Loucy (cell line): ENCODE results near the gene HMGN4.

Experiments
- EZH2phosphoT487 ChIP-seq: fragments of 200-600 bp; IDR thresholded peaks from 2 replicates; pipeline ENCODE4 v1.6.1; 2018; ENCODE audit warnings: antibody characterized with exemption, mild to moderate bottlenecking, moderate library complexity, borderline replicate concordance
- TF ChIP-seq, protein P1 (sequence below): fragments of 200-600 bp; sonication (generic); conservative IDR thresholded peaks from 2 replicates; pipeline ENCODE4 v1.5.1; 2014; ENCODE audit warnings: mild to moderate bottlenecking, antibody characterized with exemption, low read length

DNA sequence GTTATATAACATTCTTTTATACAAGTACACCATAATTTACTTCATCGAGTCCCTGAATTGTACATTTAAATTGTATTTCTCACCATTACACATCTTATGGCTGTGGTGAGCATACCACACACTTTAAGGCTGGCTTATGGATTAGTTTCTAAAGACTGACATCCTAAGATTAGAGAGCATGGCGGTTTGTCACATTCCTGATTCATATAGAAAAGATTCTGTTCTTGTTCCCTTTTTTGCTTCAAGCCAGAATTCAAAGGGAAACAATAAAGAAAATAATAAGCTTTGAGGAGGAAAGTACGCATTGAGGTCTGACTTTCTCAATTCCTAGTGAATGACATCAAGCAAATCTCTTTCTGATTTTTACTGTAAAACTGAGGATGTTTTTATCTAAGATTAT lies 35.5 kb upstream of the HMGN4 start:
- TF ChIP-seq, protein P1, sequence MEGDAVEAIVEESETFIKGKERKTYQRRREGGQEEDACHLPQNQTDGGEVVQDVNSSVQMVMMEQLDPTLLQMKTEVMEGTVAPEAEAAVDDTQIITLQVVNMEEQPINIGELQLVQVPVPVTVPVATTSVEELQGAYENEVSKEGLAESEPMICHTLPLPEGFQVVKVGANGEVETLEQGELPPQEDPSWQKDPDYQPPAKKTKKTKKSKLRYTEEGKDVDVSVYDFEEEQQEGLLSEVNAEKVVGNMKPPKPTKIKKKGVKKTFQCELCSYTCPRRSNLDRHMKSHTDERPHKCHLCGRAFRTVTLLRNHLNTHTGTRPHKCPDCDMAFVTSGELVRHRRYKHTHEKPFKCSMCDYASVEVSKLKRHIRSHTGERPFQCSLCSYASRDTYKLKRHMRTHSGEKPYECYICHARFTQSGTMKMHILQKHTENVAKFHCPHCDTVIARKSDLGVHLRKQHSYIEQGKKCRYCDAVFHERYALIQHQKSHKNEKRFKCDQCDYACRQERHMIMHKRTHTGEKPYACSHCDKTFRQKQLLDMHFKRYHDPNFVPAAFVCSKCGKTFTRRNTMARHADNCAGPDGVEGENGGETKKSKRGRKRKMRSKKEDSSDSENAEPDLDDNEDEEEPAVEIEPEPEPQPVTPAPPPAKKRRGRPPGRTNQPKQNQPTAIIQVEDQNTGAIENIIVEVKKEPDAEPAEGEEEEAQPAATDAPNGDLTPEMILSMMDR, result no peak
- TF ChIP-seq EZH2phosphoT487, result no peak
